NCI-H128 (cell line): ENCODE results near the gene HOXB3.

Experiments
- DNase-seq: peaks from one replicate; lab custom pipeline; 2025; ENCODE audit not compliant: unreplicated experiment; lab: John Stamatoyannopoulos, UW

Gene HOXB3

GRCh38 chr17:48588528-48588927, 1.5 kb downstream of the HOXB3 start:
- no peak for DNase-seq

DNA sequence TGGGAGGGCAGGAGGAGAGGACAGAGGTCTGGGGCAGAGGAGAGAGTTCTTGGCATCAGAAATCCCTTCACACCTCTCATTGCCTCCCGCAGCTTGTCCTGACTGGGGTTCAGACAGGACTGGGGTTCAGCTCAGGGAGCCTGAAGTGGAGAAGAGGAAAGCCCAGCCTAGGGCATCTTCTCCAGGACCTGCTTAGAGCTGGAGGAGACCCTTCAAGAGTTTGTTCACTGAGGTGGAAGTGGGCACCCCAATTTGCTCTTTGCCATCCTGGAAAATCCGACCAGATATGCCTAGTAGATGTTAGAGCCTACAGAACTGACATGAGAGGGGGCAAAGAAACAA, 2.0 kb downstream of the HOXB3 start:
- DNase-seq: no peak

GRCh38 chr17:48587276-48588073, 2.6 kb downstream of the HOXB3 start:
- no peak for DNase-seq

- no peak for DNase-seq
Measured at GRCh38 chr17:48586355-48587258, 3.4 kb downstream of the HOXB3 start.

DNA sequence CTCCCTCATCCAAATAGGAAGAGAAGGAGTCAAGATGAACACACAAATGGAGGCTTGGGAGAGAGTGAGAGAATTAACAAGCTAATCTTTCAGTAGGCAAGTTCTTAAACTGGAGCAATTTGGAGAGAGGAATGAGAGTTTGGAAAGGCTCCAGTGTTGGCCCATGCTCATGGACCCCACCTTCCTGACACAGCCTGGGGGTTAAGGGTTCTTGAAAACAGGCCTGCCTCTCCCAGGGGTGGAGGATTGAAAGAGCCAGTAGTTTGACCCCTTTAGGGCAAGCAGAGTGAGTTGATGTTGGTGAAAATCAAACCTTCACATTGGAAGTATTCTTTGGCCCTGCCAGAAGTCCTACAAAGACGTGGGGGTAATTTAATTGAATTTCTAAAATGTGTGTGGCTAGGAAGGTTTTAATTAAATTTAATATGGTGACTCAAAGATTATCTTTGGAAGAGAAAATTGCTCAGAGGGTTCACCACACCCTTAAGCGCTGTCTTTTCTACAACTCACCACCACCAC, 5.8 kb downstream of the HOXB3 start:
- DNase-seq: no peak

DNA sequence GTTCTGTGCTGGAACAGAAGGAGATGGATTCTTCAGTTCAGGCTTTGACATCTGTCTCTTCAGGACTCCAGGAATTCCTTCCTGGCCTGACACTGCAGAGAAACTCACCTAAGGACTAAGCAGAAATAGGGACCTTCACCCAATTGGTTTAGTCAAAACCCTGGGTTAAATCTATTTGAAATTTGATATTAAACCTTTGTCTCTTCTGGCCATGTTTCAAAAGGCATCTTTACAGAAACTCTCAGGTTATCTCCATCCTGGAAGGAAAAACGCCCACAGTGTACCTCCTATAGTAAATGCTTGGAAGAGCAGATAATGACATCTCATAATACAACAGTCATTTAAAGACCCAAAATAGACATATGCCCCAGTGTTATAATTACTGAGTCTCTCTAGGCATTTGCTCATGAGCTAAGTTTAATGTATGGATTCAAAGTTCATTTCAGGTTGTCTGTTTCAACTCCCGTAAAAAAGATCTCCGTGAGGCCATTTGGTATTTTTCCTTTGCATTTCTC, 6.3 kb downstream of the HOXB3 start:
- DNase-seq: no peak

- no peak for DNase-seq
Measured at GRCh38 chr17:48582750-48583069, 7.3 kb downstream of the HOXB3 start.

DNA sequence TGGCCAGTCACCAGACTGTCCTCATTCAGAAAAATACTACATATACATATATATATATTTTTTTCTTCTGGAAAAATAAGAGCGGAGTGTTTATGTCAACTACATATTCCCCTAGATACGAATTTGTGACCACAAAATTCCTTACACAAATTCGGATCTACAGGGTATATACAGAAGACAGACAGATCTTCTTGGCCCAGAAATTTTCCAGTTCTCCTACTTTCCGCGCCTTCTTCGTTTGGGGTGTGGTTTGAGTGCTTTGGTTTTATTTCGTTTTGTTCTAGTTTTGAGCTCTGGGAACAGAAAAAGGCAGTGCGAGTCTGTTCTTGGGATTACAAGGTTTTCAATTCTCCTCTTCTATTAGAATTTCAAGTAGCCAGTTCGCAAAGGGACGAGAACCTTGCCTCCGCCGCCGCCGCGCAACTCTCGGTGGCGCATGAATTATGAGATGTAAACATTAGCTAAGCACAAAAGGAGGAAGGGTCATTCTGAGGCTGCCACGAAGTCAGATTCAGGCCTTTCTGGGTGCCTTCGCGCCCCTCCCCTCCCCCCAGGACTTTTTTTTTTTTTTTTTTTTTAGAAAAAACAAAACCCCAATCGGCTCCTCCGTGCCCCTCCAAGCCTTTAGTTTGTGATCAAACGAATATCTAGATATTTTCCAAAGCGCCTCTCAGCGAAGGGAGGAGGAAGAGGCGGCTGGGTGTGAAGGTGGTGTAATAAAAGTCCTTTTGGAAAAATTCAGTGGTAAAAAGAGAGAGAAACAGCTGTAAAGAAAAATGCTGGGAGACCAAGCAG, 10.1 kb downstream of the HOXB3 start:
- DNase-seq: no peak

DNA sequence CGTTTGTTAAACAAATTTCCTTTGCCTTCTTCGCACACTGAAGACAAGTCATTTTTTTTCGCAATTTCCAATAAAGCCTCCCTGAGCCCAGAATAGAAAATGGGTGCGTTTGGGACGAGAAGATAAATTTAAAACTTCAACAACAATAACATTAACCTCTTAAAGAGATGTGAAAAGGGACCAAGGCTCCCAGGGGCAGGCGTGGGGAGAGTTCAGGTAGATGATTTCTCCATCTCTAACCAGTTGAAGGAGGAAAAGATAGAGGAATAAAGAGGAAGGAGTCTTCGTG, 10.6 kb downstream of the HOXB3 start:
- DNase-seq: no peak

DNA sequence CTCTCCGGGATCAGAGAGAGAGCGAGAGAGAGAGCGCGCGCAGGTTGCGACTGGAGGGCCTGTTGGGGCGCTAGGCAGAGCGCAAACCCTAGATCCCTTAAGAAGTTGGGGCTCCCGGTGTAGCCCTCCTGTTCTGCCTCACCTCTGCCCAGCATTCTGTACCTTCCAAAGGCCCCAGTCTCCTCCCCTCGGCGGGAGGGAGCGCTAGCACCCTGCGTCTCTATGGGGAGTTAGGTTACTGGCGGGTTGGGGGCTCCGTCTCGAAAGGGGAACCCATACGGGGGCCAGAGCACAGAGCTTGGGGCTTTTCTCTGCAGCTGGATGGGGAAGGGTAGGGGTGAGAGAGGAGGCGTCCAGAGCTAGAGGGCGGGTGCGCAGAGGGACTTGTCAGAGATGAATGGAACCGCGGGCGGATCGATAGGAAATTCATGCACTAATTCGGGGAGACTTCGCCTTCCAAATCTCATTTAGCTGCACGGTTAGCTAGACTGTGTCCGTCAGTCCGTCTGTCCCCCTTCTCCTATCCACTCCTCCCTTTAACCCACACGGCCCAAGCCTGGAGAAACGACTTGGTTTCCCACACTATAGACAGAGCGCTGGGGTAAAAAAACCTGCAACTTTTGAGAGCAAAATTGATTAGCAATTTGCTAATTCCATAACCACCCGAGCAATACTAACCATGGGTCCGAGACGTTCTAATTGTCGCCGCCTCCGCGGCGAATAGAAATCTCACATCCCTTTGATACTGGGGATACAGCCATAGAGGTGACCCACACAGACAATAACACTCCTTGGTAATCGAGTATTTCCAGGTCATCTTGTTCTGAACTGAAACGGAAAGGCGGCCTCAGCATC, 11.2 kb downstream of the HOXB3 start:
- no peak for DNase-seq

- no peak for DNase-seq
Measured at GRCh38 chr17:48577946-48578615, 12.0 kb downstream of the HOXB3 start, which contains the start of gene HOXB4. HOXB4 (minus strand) TSS chr17:48578350; CDS start chr17:48578319, 31 bp downstream.

GRCh38 chr17:48577330-48577945, 12.6 kb downstream of the HOXB3 start:
- DNase-seq: no peak

GRCh38 chr17:48576479-48577309, 13.3 kb downstream of the HOXB3 start:
- no peak for DNase-seq

DNA sequence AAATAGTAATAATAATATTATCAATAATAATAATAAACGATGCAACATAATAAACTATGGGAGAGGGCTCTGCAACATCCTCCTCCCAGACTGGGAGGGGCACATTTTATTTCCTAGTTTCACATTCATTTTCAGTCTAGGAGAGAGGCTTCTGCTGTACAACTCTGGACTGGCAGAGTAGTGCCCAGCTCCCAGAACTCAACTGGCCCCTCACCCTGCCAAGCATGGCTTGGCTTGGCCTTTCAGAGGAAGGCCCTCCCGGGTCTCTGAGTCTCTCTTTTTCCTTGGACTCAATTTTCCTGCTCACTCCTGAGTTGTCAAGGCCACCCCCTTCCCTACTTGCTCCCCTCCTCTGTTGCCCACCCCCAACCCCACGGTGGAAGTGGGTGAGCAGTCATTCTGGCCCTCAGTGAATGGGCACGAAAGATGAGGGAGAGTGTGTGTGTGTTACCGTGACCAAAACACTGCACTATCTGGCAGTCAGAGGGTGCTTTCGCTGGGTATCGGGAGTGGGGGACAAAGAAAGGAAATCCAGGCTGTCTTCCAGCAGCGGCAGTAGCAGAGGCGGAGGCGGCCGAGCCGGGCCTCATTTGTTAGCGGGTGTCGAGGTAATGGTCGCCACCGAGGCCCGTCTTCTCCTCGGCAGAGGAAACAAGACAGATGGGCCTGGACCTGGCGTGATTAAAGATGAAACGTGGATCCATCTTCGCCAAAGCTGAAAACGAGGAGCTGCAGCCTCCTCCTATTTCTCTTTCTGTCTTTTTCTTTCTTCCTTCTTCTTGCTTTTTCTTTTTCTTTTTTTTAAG, 14.2 kb downstream of the HOXB3 start:
- DNase-seq: no peak

DNA sequence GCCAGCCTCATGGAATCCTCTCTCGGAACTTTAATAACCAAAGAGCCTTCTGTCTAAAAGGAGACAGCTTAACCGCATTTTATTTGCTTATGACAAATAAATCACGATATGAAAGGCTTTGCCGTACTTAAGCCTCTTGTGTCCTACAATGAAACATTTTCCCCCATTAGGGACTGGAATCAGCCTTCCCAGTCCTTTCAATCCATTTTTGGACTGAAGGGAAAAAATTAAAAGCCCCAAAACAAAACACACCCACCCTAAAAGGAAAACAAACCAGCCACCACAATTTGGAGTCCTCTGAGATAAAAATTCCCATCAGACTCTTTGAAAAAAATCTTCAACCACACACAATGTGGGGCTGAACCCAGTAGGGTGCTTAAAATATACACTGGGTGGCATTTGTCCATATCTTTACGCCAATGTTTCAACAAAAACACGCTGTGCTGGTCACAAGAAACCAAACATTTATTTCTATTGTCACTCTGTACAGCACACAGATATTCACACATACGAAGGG, 14.9 kb downstream of the HOXB3 start:
- DNase-seq: no peak

DNA sequence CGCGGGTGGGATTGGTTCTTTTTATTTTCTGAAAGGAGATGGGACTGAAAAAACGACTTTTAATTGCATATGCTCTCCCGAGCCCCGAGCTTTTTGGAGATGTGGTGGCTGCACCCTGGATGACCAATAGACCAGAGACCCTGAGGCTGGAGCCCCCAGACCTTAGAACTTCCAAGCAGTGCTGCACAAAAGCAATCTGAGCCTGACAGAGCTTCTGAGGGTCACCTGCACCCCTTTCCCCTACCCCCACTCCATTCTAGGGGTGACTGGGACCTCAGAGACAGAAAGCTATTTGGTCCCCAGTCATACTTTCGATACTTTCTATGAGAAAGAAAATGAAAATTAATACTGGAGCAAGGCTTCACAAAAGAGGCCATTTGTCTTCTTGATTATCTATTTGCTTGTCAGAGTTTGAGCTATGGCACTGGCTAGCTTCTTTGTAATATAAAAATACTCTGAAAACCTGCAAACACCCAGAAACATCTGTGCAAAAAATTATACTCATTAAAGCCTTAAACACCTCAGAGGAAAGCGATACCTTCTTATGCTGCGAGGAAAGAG, 15.5 kb downstream of the HOXB3 start:
- no peak for DNase-seq

DNA sequence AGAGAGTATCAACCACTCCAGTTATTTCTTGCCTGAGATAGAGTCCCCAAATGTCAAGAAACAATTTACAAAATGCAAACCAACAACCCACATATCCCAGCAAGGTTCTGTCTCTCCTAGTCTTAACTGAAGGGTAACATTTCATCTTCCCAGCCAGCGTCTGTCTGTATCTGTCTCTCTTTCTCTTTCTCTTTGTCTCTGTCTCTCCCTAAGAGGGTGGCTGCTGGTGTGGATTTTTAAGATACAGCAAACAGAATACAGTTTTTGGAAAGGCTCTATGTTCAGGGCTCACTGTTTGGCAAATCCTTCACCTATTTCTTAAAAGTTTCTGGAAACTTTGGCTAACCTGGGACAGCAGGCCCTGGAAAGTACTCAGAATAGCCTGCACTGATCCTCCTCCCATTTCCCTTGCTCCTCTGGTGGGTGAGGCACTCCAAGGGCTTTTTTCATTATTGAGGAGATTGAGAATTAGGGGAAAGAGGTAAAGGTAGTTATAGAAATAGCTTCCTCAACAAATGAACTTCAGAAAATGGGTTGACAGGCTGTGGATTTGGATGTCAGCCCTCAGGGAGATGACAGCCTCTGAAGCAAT, 18.1 kb downstream of the HOXB3 start:
- no peak for DNase-seq
